HG03025 (cell line): ENCODE measurements around the gene FCSK.
"Not testable (repeated sequence)": the region's sequence is repeated elsewhere in the genome, so short reads cannot be mapped to it uniquely, and the experiment has no call there.

Experiments
- ATAC-seq: cut with Tn5 transposase; IDR thresholded peaks from one replicate; pipeline ENCODE4 v1.9.1; 2021; ENCODE audit warnings: mild to moderate bottlenecking, moderate library complexity; ENCODE audit not compliant: unreplicated experiment, low FRiP score

FCSK gene

GRCh38 chr16:70454222-70455034 lies at the start of gene FCSK:
Gene FCSK (plus strand): TSS chr16:70454595. CDS start chr16:70463191, 8,596 bp downstream.
- peak; percentile 73 for ATAC-seq

- not testable (repeated sequence) for ATAC-seq
These were observed 48.3 kb upstream of the FCSK start for GRCh38 chr16:70406104-70406503.

- ATAC-seq: no peak
These were observed 46.6 kb upstream of the FCSK start for GRCh38 chr16:70407811-70408274.

- no peak for ATAC-seq
These were observed 43.7 kb upstream of the FCSK start for GRCh38 chr16:70410734-70411133.

- no peak for ATAC-seq
These were observed 42.0 kb upstream of the FCSK start for GRCh38 chr16:70412385-70412784.

GRCh38 chr16:70413572-70413971 lies 40.8 kb upstream of the FCSK start:
- ATAC-seq: not testable (repeated sequence)

GRCh38 chr16:70416748-70417616 lies 37.4 kb upstream of the FCSK start:
- no peak for ATAC-seq

- ATAC-seq: no peak
These were observed 36.7 kb upstream of the FCSK start for GRCh38 chr16:70417661-70418060.

GRCh38 chr16:70418274-70418992 lies 36.0 kb upstream of the FCSK start:
- no peak for ATAC-seq

GRCh38 chr16:70418993-70419318 lies 35.4 kb upstream of the FCSK start:
- no peak for ATAC-seq

- no peak for ATAC-seq
These were observed 34.7 kb upstream of the FCSK start for GRCh38 chr16:70419384-70420327.

- ATAC-seq: no peak
These were observed 33.4 kb upstream of the FCSK start for GRCh38 chr16:70421014-70421413.

- ATAC-seq: no peak
These were observed 32.7 kb upstream of the FCSK start for GRCh38 chr16:70421473-70422311.

GRCh38 chr16:70422543-70422942 lies 31.9 kb upstream of the FCSK start:
- no peak for ATAC-seq

- ATAC-seq: no peak
These were observed 26.6 kb upstream of the FCSK start for GRCh38 chr16:70427786-70428177.

GRCh38 chr16:70428178-70428998 lies 26.0 kb upstream of the FCSK start:
- no peak for ATAC-seq

GRCh38 chr16:70429888-70430666 lies 24.3 kb upstream of the FCSK start:
- no peak for ATAC-seq
